HEK293 (cell line): ENCODE measurements around the gene SP6.
A peak's percentile ranks its signal among the peaks of the same experiment; 100 is the strongest.

Experiments
- GLI4 ChIP-seq: fragments of 450-650 bp; formaldehyde crosslinking; IDR thresholded peaks from 2 replicates; pipeline ENCODE4 v1.5.1; 2016; ENCODE audit warnings: missing biosample characterization, missing genetic modification characterization
- GLIS2 ChIP-seq: fragments of 450-650 bp; formaldehyde crosslinking; IDR thresholded peaks from 2 replicates; pipeline ENCODE4 v1.5.1; 2016; ENCODE audit warnings: missing biosample characterization, missing genetic modification characterization
- IKZF3 ChIP-seq: fragments of 450-650 bp; IDR thresholded peaks from 2 replicates; pipeline ENCODE4 v1.5.0; 2018; ENCODE audit warnings: missing biosample characterization, mild to moderate bottlenecking, missing genetic modification characterization, moderate library complexity
- KLF1 ChIP-seq: fragments of 450-650 bp; formaldehyde crosslinking; IDR thresholded peaks from 2 replicates; pipeline ENCODE4 v1.5.1; 2016; ENCODE audit warnings: missing biosample characterization, missing genetic modification characterization
- MYNN ChIP-seq: fragments of 450-650 bp; formaldehyde crosslinking; IDR thresholded peaks from 2 replicates; pipeline ENCODE4 v1.5.1; 2016; ENCODE audit warnings: missing biosample characterization, missing genetic modification characterization, borderline replicate concordance
- PRDM2 ChIP-seq: fragments of 450-650 bp; formaldehyde crosslinking; IDR thresholded peaks from 2 replicates; pipeline ENCODE4 v1.5.1; 2016; ENCODE audit warnings: missing biosample characterization, missing genetic modification characterization, borderline replicate concordance
- SP3 ChIP-seq: fragments of 450-650 bp; formaldehyde crosslinking; IDR thresholded peaks from 2 replicates; pipeline ENCODE4 v1.5.1; 2016; ENCODE audit warnings: missing biosample characterization, missing genetic modification characterization
- ZBTB6 ChIP-seq: fragments of 450-650 bp; formaldehyde crosslinking; IDR thresholded peaks from 2 replicates; pipeline ENCODE4 v1.5.1; 2017; ENCODE audit warnings: missing biosample characterization, missing genetic modification characterization
- ZFP3 ChIP-seq: fragments of 450-650 bp; formaldehyde crosslinking; IDR thresholded peaks from 2 replicates; pipeline ENCODE4 v1.5.1; 2016; ENCODE audit warnings: low read depth, missing biosample characterization, missing genetic modification characterization
- ZNF157 ChIP-seq: fragments of 450-650 bp; formaldehyde crosslinking; IDR thresholded peaks from 2 replicates; pipeline ENCODE4 v1.5.1; 2016; ENCODE audit warnings: missing biosample characterization, missing genetic modification characterization
- ZNF184 ChIP-seq: fragments of 450-650 bp; IDR thresholded peaks from 2 replicates; pipeline ENCODE4 v1.5.1; 2018; ENCODE audit warnings: missing biosample characterization, mild to moderate bottlenecking, missing genetic modification characterization
- ZNF239 ChIP-seq: fragments of 450-650 bp; formaldehyde crosslinking; IDR thresholded peaks from 2 replicates; pipeline ENCODE4 v1.5.1; 2016; ENCODE audit warnings: missing biosample characterization, missing genetic modification characterization
- ZNF266 ChIP-seq: fragments of 450-650 bp; formaldehyde crosslinking; IDR thresholded peaks from 2 replicates; pipeline ENCODE4 v1.5.1; 2016; ENCODE audit warnings: missing biosample characterization, missing genetic modification characterization, low read depth
- ZNF280D ChIP-seq: fragments of 450-650 bp; formaldehyde crosslinking; IDR thresholded peaks from 2 replicates; pipeline ENCODE4 v1.5.1; 2016; ENCODE audit warnings: missing biosample characterization, missing genetic modification characterization
- ZNF423 ChIP-seq: fragments of 450-650 bp; formaldehyde crosslinking; IDR thresholded peaks from 2 replicates; pipeline ENCODE4 v1.5.1; 2016; ENCODE audit warnings: missing biosample characterization, missing genetic modification characterization
- ZNF433 ChIP-seq: fragments of 450-650 bp; formaldehyde crosslinking; IDR thresholded peaks from 2 replicates; pipeline ENCODE4 v1.5.1; 2016; ENCODE audit warnings: missing biosample characterization, missing genetic modification characterization, low read depth
- ZNF473 ChIP-seq: fragments of 450-650 bp; formaldehyde crosslinking; IDR thresholded peaks from 2 replicates; pipeline ENCODE4 v1.5.1; 2017; ENCODE audit warnings: missing biosample characterization, missing genetic modification characterization
- ZNF621 ChIP-seq: fragments of 450-650 bp; formaldehyde crosslinking; IDR thresholded peaks from 2 replicates; pipeline ENCODE4 v1.5.1; 2017; ENCODE audit warnings: missing biosample characterization, missing genetic modification characterization
- ZNF624 ChIP-seq: fragments of 450-650 bp; formaldehyde crosslinking; IDR thresholded peaks from 2 replicates; pipeline ENCODE4 v1.5.1; 2017; ENCODE audit warnings: missing biosample characterization, missing genetic modification characterization
- ZNF639 ChIP-seq: fragments of 450-650 bp; formaldehyde crosslinking; IDR thresholded peaks from 2 replicates; pipeline ENCODE4 v1.5.1; 2016; ENCODE audit warnings: missing biosample characterization, missing genetic modification characterization
- ZNF654 ChIP-seq: fragments of 450-650 bp; formaldehyde crosslinking; IDR thresholded peaks from 2 replicates; pipeline ENCODE4 v1.5.1; 2016; ENCODE audit warnings: low read depth, missing biosample characterization, missing genetic modification characterization
- ZSCAN5A ChIP-seq: fragments of 450-650 bp; formaldehyde crosslinking; IDR thresholded peaks from 2 replicates; pipeline ENCODE4 v1.5.1; 2016; ENCODE audit warnings: missing biosample characterization, missing genetic modification characterization
- TF ChIP-seq, protein P1 (sequence below): fragments of 450-650 bp; formaldehyde crosslinking; IDR thresholded peaks from 2 replicates; pipeline ENCODE4 v1.5.1; 2016; ENCODE audit warnings: missing biosample characterization, missing genetic modification characterization
- TF ChIP-seq, protein P2 (sequence below): fragments of 450-650 bp; formaldehyde crosslinking; IDR thresholded peaks from 2 replicates; pipeline ENCODE4 v1.5.1; 2016; ENCODE audit warnings: missing biosample characterization, missing genetic modification characterization

Gene SP6

DNA sequence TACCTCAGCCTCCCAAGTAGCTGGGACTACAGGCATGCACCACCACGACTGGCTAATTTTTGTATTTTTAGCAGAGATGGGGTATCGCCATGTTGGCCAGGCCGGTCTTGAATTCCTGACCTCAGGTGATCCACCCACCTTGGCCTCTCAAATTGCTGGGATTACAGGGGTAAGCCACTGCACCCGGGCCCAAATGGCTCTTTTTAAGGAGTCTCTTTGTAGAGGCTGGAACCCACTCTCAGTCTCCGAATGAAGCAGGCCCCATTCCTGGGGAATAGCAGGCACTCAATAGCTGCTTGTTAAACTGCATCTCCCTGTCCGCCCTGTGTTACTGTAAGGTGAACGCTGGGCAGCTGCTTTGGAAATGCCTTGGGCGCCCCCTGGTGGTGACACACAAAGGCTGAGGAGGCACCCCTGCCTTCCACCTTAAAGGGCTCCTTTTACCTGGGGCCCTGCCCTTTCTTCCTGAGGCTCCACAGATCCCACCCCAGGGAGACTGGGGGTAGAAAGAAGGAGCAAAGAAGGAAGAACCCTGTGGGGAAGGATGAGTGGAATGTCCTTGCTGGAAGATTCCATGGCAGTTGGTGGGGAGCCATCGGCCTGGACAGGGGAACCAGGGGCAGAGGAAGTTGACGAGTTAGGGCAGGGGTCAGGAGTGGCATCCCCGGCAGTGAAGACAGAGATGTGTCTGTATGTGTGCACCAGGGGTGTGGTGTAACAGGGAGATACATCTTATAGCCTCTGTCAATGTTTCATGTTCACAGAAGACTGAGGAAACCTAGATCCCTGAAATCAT lies 39.0 kb upstream of the SP6 start (continued):
- TF ChIP-seq PRDM2 (no peak), KLF1 (tag by site-specific recombination) (no peak), ZNF473 (tag by site-specific recombination) (no peak), ZNF239 (tag by site-specific recombination) (no peak), SP3 (no peak), GLIS2 (no peak), ZNF184 (tag by site-specific recombination) (0 out of 2 replicates have a peak, but pooled peaks have one; percentile 34), ZBTB6 (tag by site-specific recombination) (no peak; the same call in 1 of the 2 replicates), ZFP3 (tag by site-specific recombination) (no peak), IKZF3 (tag by site-specific recombination) (no peak), ZNF624 (tag by site-specific recombination) (no peak), ZNF639 (no peak), MYNN (no peak), ZNF266 (no peak), ZNF621 (tag by site-specific recombination) (no peak), ZNF654 (tag by site-specific recombination) (peak; percentile 88), GLI4 (tag by site-specific recombination) (no peak), ZSCAN5A (tag by site-specific recombination) (no peak), ZNF157 (no peak), ZNF433 (tag by site-specific recombination) (no peak), ZNF280D (tag by site-specific recombination) (no peak), ZNF423 (tag by site-specific recombination) (no peak)
- TF ChIP-seq, protein P1, sequence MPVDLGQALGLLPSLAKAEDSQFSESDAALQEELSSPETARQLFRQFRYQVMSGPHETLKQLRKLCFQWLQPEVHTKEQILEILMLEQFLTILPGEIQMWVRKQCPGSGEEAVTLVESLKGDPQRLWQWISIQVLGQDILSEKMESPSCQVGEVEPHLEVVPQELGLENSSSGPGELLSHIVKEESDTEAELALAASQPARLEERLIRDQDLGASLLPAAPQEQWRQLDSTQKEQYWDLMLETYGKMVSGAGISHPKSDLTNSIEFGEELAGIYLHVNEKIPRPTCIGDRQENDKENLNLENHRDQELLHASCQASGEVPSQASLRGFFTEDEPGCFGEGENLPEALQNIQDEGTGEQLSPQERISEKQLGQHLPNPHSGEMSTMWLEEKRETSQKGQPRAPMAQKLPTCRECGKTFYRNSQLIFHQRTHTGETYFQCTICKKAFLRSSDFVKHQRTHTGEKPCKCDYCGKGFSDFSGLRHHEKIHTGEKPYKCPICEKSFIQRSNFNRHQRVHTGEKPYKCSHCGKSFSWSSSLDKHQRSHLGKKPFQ = no peak
- TF ChIP-seq, protein P2, sequence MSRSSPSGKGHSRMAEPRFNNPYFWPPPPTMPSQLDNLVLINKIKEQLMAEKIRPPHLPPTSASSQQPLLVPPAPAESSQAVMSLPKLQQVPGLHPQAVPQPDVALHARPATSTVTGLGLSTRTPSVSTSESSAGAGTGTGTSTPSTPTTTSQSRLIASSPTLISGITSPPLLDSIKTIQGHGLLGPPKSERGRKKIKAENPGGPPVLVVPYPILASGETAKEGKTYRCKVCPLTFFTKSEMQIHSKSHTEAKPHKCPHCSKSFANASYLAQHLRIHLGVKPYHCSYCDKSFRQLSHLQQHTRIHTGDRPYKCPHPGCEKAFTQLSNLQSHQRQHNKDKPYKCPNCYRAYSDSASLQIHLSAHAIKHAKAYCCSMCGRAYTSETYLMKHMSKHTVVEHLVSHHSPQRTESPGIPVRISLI = no peak
